Measurements from ENCODE around the gene NOL11. TPM values are rescaled to one million over a fixed set of nuclear protein-coding genes. Genes with fewer than 3 reads are reported as not detected.

NOL11 gene
- polyA plus RNA-seq, 1 experiment, result 47.4 TPM

DNA sequence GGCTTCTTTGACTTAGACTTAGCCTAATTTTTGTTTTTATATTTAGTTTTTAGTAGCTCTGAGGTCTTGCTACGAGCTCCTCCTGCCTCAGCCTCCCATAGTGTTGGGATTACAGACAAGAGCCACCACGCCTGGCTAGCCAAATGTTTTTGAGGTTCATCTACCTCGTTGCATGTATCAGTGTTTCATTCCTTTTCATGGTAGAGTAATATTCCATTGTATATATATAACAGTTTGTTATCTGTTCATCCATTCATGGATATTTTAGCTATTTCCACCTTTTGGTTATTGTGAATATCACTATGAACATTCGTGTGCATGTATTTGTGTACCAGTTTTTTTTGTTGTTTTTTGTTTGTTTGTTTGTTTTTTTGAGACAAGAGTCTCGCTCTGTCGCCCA lies 12.2 kb downstream of the NOL11 start:
- Histone ChIP-seq H3K27ac (ENCODE audit: low read depth, low read length) (no peak overlapping the region), H3K27me3 (ENCODE audit: control insufficient read depth, insufficient read depth, low read length) (no peaks in the 10 kb centered on the region), H3K9me3 (ENCODE audit: control insufficient read depth, insufficient read depth, low read length) (peaks cover 5% of the 10 kb centered on the region), H3K4me3 (ENCODE audit: low read depth, low read length) (no peak overlapping the region)
- DNase-seq (ENCODE audit: low read depth, low spot score), result no peak
- TF ChIP-seq, protein P1, sequence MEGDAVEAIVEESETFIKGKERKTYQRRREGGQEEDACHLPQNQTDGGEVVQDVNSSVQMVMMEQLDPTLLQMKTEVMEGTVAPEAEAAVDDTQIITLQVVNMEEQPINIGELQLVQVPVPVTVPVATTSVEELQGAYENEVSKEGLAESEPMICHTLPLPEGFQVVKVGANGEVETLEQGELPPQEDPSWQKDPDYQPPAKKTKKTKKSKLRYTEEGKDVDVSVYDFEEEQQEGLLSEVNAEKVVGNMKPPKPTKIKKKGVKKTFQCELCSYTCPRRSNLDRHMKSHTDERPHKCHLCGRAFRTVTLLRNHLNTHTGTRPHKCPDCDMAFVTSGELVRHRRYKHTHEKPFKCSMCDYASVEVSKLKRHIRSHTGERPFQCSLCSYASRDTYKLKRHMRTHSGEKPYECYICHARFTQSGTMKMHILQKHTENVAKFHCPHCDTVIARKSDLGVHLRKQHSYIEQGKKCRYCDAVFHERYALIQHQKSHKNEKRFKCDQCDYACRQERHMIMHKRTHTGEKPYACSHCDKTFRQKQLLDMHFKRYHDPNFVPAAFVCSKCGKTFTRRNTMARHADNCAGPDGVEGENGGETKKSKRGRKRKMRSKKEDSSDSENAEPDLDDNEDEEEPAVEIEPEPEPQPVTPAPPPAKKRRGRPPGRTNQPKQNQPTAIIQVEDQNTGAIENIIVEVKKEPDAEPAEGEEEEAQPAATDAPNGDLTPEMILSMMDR (IDR thresholded peaks at IDR 0.05; ENCODE audit: low read depth, low read length), result no peak
- ChIA-PET POLR2A (no interaction called here), CTCF (no interaction called here)

DNA sequence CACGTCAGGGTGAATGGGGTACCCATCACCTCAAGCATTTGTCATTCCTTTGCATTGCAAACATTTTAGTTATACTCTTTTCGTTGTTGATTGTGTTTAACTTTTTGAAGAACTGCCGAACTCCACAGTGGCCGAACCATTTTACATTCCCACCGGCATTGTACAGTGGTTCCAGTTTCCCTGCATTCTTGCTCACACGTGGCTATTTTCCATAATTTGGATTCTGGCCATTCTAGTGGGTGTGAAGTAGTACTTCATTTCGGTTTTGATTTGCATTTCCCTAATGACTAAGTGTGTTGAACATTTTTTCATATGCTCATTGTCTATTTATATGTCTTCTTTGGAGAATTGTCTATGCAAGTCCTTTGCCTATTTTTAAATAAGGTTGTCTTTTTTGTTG lies 13.0 kb downstream of the NOL11 start:
- Histone ChIP-seq H3K27ac (ENCODE audit: low read depth, low read length) (no peak overlapping the region), H3K4me3 (ENCODE audit: low read depth, low read length) (no peak overlapping the region), H3K27me3 (ENCODE audit: control insufficient read depth, insufficient read depth, low read length) (no peaks in the 10 kb centered on the region), H3K9me3 (ENCODE audit: control insufficient read depth, insufficient read depth, low read length) (peaks cover 5% of the 10 kb centered on the region)
- DNase-seq (ENCODE audit: low read depth, low spot score), result no peak
- TF ChIP-seq, protein P1 (IDR thresholded peaks at IDR 0.05; ENCODE audit: low read depth, low read length), result no peak
- ChIA-PET CTCF (no interaction called here), POLR2A (no interaction called here)

DNA sequence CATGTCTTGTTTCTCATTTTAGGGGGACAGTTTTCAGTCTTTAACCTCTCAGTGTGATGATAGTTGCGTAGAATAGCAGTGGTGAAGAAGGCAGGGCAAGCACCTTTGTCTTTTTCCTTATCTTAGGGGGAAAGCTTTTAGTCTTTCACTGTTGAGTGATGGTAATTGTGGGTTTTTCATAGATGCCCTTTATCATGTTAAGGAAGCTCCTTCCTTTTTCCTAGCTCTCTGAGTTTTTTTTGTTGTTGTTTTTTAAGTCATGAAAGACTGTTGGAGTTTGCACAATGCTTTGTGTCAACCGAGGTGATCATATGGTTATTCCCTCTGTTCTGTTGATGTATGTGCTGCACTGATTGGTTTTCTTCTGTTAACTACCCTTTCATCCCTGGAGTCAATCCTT lies 15.7 kb downstream of the NOL11 start:
- ChIA-PET POLR2A (no interaction called here), CTCF (no interaction called here)
- Histone ChIP-seq H3K27me3 (ENCODE audit: control insufficient read depth, insufficient read depth, low read length) (no peaks in the 10 kb centered on the region), H3K9me3 (ENCODE audit: control insufficient read depth, insufficient read depth, low read length) (peaks cover 5% of the 10 kb centered on the region), H3K4me3 (ENCODE audit: low read depth, low read length) (no peak overlapping the region), H3K27ac (ENCODE audit: low read depth, low read length) (no peak overlapping the region)
- DNase-seq (ENCODE audit: low read depth, low spot score), result no peak
- TF ChIP-seq, protein P1 (IDR thresholded peaks at IDR 0.05; ENCODE audit: low read depth, low read length), result no peak

DNA sequence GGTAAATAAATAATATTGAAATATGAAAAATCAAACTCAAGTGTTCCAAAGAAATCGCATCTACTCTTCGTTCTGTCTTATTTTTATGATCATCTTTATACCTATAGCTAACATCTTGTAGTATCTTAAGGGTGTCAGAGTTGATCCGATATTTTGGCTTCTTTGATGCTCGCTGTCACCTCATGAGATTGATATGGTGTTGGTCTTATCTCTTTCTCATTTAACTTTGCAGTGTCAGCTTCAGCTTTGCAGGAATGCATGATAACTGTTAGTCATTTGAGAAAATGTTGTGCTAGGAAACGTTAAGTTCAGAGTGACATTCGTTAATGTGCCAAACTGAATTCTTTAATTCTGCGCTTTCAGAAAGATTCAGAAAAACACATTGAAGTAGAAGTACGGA lies 19.4 kb downstream of the NOL11 start:
- Histone ChIP-seq H3K27me3 (ENCODE audit: control insufficient read depth, insufficient read depth, low read length) (no peaks in the 10 kb centered on the region), H3K4me3 (ENCODE audit: low read depth, low read length) (no peak overlapping the region), H3K9me3 (ENCODE audit: control insufficient read depth, insufficient read depth, low read length) (no peaks in the 10 kb centered on the region), H3K27ac (ENCODE audit: low read depth, low read length) (no peak overlapping the region)
- ChIA-PET CTCF (no interaction called here), POLR2A (no interaction called here)
- no peak for DNase-seq (ENCODE audit: low read depth, low spot score)
- TF ChIP-seq, protein P1 (IDR thresholded peaks at IDR 0.05; ENCODE audit: low read depth, low read length), result no peak

DNA sequence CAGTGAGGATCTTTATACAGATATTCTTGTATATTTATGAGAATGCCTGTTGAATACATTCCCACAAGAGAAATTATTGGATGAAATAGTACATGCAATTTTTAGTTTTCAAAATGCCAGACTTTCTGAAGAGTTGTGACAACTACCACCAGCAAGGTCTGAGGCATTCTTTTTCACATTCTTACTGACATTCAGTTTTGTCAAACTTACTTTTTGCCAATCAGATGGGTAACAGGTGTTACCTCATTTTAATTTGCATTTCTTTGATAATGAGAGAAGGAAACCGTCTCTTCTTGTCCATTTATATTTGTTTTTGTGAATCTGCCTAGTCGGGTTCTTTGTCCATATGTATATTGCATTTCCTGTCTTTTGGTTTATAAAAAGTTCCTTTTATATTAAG lies 24.3 kb downstream of the NOL11 start:
- POLR2A ChIA-PET, result no interaction called here
- no peak overlapping the region for H3K4me3 ChIP-seq (ENCODE audit: low read depth, low read length)
- H3K27ac ChIP-seq (ENCODE audit: low read depth, low read length), result no peak overlapping the region
- no peak for DNase-seq (ENCODE audit: low read depth, low spot score)
- CTCF ChIA-PET, result no interaction called here
- no peaks in the 10 kb centered on the region for H3K9me3 ChIP-seq (ENCODE audit: control insufficient read depth, insufficient read depth, low read length)
- TF ChIP-seq, protein P1 (IDR thresholded peaks at IDR 0.05; ENCODE audit: low read depth, low read length), result no peak
- H3K27me3 ChIP-seq (ENCODE audit: control insufficient read depth, insufficient read depth, low read length), result no peaks in the 10 kb centered on the region

All from AG04450 (cell line).